Renal cortical epithelial cell (primary cell): ENCODE results near the gene PLA2G6. TPM values are rescaled to one million over a fixed set of nuclear protein-coding genes. Genes with fewer than 3 reads are reported as not detected.

Source experiments
- DNase-seq: peaks from one replicate; pipeline ENCODE4 v3.0.0-alpha.2; 2011; ENCODE audit warnings: low read depth
- total RNA-seq: library from RNA; depleted of rRNA; stranded (reverse); fragments of >200 nt; gene quantifications from 2 replicates; pipeline ENCODE4 v1.2.3, GENCODE V29; 2014

PLA2G6 gene
- total RNA-seq = 5.2 and 25.0 TPM in 2 replicates

GRCh38 chr22:38181453-38182200, at the start of gene PLA2G6:
Gene PLA2G6 (minus strand): TSS chr22:38181830. CDS start chr22:38169426, 12,404 bp downstream.
- DNase-seq = peak; percentile 96

- DNase-seq = no peak
These were observed 49.3 kb upstream of the PLA2G6 start for GRCh38 chr22:38230916-38231315.

- peak; percentile 43 for DNase-seq
These were observed 48.6 kb upstream of the PLA2G6 start for GRCh38 chr22:38230108-38230825.

GRCh38 chr22:38228873-38229740, 47.5 kb upstream of the PLA2G6 start:
- DNase-seq = peak; percentile 75

- DNase-seq = no peak
These were observed 46.8 kb upstream of the PLA2G6 start for GRCh38 chr22:38228326-38228872.

- no peak for DNase-seq
These were observed 45.4 kb upstream of the PLA2G6 start for GRCh38 chr22:38226853-38227649.

GRCh38 chr22:38223289-38223960, 41.8 kb upstream of the PLA2G6 start:
- peak; percentile 90 for DNase-seq

GRCh38 chr22:38222797-38223119, 41.1 kb upstream of the PLA2G6 start:
- peak; percentile 47 for DNase-seq

GRCh38 chr22:38221908-38222796, 40.5 kb upstream of the PLA2G6 start:
- DNase-seq = no peak

- no peak for DNase-seq
These were observed 39.8 kb upstream of the PLA2G6 start for GRCh38 chr22:38221407-38221806.

- DNase-seq = no peak
These were observed 39.2 kb upstream of the PLA2G6 start for GRCh38 chr22:38220653-38221386.

GRCh38 chr22:38220163-38220562, 38.5 kb upstream of the PLA2G6 start:
- DNase-seq = no peak

GRCh38 chr22:38219632-38220031, 38.0 kb upstream of the PLA2G6 start:
- DNase-seq = no peak

- DNase-seq = peak; percentile 94
These were observed 37.3 kb upstream of the PLA2G6 start for GRCh38 chr22:38218661-38219622.

- DNase-seq = no peak
These were observed 33.8 kb upstream of the PLA2G6 start for GRCh38 chr22:38215156-38216038.

GRCh38 chr22:38214302-38215056, 32.8 kb upstream of the PLA2G6 start:
- DNase-seq = no peak
